MM.1S (cell line): Measurements from ENCODE around the gene PRR15.

ENCODE experiments used
- CTCF ChIP-seq: fragments of 300-600 bp; sonication (generic); IDR thresholded peaks from 2 replicates; pipeline ENCODE4 v1.5.1; 2016; ENCODE audit warnings: antibody characterized with exemption, low read length, mixed read lengths
- EZH2 ChIP-seq: fragments of 300-600 bp; sonication (generic); optimal IDR thresholded peaks from 2 replicates; pipeline ENCODE3; 2017; ENCODE audit warnings: low read depth, mild to moderate bottlenecking, antibody characterized with exemption, low read length, mixed read lengths
- EZH2phosphoT487 ChIP-seq: fragments of 300-600 bp; sonication (generic); IDR thresholded peaks from 2 replicates; pipeline ENCODE4 v1.6.1; 2018; ENCODE audit warnings: antibody characterized with exemption, low read length

GRCh38 chr7:29599026-29599425 lies 35.4 kb downstream of the PRR15 start:
- TF ChIP-seq CTCF, result no peak
- no peak for TF ChIP-seq EZH2
- TF ChIP-seq EZH2phosphoT487, result no peak
